Measurements from ENCODE around the gene TBXA2R.
"Not testable (repeated sequence)": the region's sequence is repeated elsewhere in the genome, so short reads cannot be mapped to it uniquely, and the experiment has no call there.

The TBXA2R gene

DNA sequence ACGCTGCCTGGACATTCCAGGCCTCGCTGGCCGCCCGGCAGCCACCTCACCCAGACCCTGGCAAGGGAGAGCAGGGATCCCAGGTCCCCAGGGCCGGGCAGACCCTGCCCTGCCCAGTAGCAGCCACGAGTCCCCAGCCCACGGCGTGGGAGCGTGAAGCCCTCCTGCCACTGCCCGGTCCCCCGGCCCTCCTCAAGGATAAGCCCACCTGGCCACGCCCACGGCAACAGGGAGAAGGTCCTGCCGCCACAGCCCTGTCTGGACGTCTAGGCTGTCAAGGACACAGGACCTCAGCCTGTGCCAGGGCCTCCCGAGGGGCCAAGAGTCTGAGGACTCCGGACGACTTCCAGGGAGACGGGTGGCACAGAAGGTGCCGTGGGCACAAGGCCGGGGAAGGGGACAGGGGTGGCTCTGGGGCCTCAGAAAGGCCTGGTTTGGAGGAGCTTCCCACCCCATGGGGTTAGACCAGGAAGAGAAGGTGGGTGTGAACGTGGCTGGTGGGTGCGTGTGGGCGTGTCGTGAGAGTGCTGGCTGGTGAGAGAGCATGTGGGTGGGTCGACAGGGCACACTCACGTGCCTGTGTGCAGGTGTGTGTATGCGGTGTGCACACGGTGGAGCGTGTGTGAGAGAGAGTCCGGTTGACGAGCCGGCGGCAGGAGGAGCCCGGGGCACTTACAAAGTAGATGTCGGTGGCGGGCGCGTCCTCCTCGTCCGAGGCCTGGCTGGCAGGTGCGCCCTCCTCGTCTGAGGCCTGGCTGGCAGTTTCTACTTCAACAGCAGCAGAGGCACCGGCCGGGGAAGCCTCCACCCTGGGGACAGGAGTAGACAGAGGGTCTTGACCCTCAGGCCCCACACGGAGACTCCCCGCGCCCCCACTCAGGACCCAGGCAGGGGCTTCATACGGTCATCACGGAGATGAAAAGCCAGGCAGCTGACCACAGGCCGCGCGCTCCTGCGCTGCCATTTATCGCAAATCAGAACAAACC is 31.8 kb upstream of the TBXA2R start:
- no peak for DNase-seq

GRCh38 chr19:3637621-3638020 is 30.9 kb upstream of the TBXA2R start:
- DNase-seq = no peak

- DNase-seq = no peak
Measured at GRCh38 chr19:3636962-3637361, 30.3 kb upstream of the TBXA2R start.

- DNase-seq = no peak
Measured at GRCh38 chr19:3636506-3636905, 29.8 kb upstream of the TBXA2R start.

DNA sequence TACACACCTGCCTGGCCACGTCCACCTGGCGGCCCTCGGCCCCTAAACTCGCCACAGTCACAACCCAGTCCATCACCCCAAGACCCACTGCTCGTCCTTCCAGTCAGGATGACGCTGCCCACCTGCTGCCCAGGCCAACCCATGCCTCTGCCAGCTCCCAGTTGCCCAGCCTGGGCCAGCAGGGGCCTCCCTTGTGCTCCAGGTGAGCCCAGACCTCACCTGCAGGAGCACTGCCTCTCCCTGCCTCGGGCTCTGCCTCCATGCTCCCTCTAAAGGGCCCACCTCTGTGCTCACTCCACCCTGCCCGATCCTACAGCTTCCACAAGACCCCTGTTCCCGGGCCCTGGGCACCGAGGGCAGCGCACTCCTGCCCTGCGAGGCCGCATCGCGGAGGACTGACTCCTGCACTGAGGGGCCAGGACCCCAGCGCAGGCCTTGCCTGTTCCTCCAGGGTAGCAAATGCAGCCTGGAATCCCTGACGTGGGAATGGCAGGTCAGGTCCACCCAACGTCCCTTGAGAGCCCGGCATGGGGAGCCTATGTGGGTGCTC is 27.9 kb upstream of the TBXA2R start:
- DNase-seq = no peak

DNA sequence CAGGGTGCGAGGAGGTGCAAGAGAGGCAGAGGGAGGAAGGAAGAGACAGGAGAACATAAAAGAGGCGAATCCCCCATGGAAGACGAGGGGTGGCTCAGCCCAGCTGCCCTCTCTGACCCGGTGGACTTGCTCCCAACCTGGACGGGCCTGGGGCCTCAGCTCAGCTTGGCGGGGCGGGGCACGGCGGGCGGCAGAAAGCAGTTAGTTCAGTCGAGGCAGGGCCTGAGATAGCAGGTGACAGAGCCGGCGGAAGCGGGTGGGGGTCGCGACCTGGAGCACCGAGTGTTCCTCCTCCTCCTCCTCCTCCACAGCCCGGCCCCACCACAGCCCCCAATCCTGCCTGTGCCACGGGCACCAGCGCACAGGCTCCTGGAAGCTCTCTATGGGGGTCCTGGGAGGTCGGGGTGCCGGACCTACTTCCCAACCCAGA is 26.9 kb upstream of the TBXA2R start:
- DNase-seq = no peak

- no peak for DNase-seq
Measured at GRCh38 chr19:3632739-3633558, 26.3 kb upstream of the TBXA2R start.

- DNase-seq = no peak
Measured at GRCh38 chr19:3632098-3632497, 25.4 kb upstream of the TBXA2R start.

GRCh38 chr19:3631053-3631861 is 24.6 kb upstream of the TBXA2R start:
- no peak for DNase-seq

- not testable (repeated sequence) for DNase-seq
Measured at GRCh38 chr19:3628766-3629165, 22.1 kb upstream of the TBXA2R start.

DNA sequence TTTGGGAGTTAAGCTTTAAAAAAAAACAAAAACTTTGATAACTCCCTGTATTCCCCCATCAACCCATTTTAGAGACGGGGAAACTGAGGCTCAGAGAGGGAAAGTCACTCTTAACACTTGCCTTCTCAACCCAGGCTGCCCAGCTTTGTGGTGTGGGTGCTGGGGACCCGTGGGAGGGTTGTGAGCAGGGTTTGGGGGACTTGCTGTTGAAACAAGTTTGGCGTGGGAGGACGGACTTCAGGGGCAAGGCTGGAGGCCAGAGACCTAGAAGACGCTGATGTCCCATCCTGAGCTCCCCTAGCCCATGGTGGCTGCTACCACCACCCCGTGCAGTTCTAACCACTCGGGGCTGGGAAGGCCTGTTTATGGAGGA is 20.7 kb upstream of the TBXA2R start:
- DNase-seq = no peak

- DNase-seq = peak; percentile 93
Measured at GRCh38 chr19:3626473-3627350, 20.0 kb upstream of the TBXA2R start, which contains the start of gene CACTIN. TSS of gene CACTIN (minus strand) at chr19:3626790. CDS start at chr19:3626762, 28 bp downstream.

- DNase-seq = no peak
Measured at GRCh38 chr19:3625996-3626472, 19.4 kb upstream of the TBXA2R start.

- no peak for DNase-seq
Measured at GRCh38 chr19:3623716-3624115, 17.0 kb upstream of the TBXA2R start.

DNA sequence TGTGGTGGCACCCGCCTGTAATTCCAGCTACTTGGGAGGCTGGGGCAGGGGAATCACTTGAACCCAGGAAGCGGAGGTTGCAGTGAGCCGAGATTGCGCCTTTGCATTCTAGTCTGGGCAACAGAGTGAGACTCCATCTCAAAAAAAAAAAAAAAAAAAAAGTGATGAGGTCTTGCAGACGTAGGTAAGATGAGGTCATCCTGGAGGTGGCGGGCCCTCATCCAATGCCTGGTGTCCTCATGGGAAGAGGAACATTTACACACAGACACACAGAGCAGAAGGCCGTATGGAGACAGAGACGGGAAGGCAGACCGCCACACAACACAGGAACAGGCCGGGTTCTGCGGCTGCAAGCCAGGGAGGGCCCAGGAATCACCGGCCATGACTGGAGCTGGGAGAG is 15.5 kb upstream of the TBXA2R start:
- DNase-seq = no peak

DNA sequence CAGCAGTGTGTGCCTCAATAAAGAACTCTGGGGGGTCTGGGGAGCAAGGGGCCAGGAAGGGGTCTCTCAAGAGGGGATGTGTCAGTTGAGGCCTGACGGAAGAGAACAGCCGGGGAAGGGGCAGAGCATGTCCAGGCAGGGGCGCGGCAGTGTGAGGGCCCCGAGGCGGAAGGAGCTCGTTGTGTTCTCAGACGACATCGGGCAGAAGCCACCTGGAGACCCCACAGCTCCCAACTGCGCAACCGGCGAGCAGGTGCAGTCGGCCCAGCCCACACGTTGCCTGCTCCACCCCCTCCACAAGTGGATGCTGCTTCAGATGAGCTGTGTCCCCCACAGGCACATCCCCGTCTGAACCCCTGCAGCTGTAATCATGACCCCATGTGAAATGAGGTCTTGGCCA is 15.0 kb upstream of the TBXA2R start:
- no peak for DNase-seq

- no peak for DNase-seq
Measured at GRCh38 chr19:3620817-3621547, 14.3 kb upstream of the TBXA2R start.

DNA sequence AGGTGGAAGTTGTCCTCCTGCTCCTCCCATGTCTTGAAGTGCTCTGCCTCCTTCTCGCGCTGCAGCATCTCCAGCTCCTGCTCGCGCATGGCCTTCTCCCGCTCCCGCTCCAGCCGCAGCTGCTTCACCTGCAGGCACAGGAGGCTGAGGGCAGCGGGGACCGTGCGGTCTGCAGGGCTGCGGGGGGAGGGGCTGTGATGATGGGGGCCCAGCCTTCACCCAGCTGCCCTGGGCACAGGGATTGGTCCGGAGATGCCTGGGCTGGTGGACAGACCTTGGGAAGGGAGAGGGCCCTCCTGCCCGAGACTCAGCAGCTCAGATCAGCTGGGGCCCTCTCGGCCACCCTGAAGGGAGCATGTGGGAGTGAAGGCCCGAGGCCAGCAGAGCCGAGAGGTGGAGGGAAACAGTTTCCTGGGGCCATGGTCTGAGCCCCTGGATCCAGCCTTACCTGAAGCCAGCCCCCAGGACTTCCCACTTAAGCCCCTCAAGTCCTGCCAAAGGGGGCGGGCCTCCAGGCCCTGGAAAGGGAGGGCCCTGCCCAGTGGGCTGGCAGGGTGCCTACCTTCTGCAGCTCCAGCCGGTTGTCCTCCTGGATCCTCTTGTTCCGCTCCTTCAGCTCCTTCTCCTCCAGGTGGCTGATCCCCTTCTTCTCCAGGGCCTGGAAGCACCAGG is 13.6 kb upstream of the TBXA2R start:
- no peak for DNase-seq

GRCh38 chr19:3619631-3620012 is 12.9 kb upstream of the TBXA2R start:
- no peak for DNase-seq

Data from T1000 (cell line).